Endothelial cell of umbilical vein (primary cell): ENCODE results near the gene SLC1A3. TPM values are rescaled to one million over a fixed set of nuclear protein-coding genes. Genes with fewer than 3 reads are reported as not detected.

Experiments
- BruUV-seq: library from RNA; stranded (reverse); fragments of 400-500 nt; replicated peaks from 2 replicates; lab custom pipeline; 2021; lab: Mats Ljungman, UMichigan
- CTCF ChIA-PET: fragments of 300-600, 350-600 bp; sonication (Branson Sonifier 250); formaldehyde crosslinking; loops from one replicate; lab custom pipeline; 2021; ENCODE audit warnings: antibody characterized with exemption, inconsistent platforms; lab: Charles Lee
- POLR2A ChIA-PET: fragments of 300-600, 350-600 bp; sonication (Branson Sonifier 250); formaldehyde crosslinking; loops from one replicate; lab custom pipeline; 2021; ENCODE audit warnings: antibody characterized with exemption, inconsistent platforms; lab: Charles Lee
- DNase-seq: peaks from one replicate; pipeline ENCODE4 v3.0.0-alpha.2; 2011; ENCODE audit warnings: low read depth, low spot score
- FAIRE-seq: peaks from 2 replicates; lab custom pipeline; 2011; peaks lifted over from hg19 to GRCh38; lab: Jason Lieb, UNC
- H2AFZ ChIP-seq: 2 replicates; pipeline ENCODE4 v1.6.0; 2012; ENCODE audit warnings: low read depth, low read length, control low read depth, inconsistent platforms
- H3K27ac ChIP-seq: 2 replicates; pipeline ENCODE4 v1.5.1; 2011; ENCODE audit warnings: low read depth, mild to moderate bottlenecking, control low read depth, low read length, moderate library complexity; ENCODE audit not compliant: insufficient read depth
- H3K27me3 ChIP-seq, 2 experiments: 2 replicates each; pipeline versions ENCODE4 v1.6.0 to v1.6.1; 2011; ENCODE audit warnings: low read length in 2 of 2, mixed read lengths in 1 of 2; ENCODE audit not compliant: control insufficient read depth in 2 of 2, insufficient read depth in 2 of 2
- H3K36me3 ChIP-seq, 2 experiments: 2 replicates in 1 of 2; 3 replicates in 1 of 2; pipeline ENCODE4 v1.5.1; 2011; ENCODE audit warnings: low read length in 2 of 2, mild to moderate bottlenecking in 1 of 2, moderate library complexity in 1 of 2; ENCODE audit not compliant: control insufficient read depth in 2 of 2, insufficient read depth in 2 of 2; ENCODE audit errors: extremely low read depth in 1 of 2
- H3K4me1 ChIP-seq: 3 replicates; pipeline ENCODE4 v1.5.1; 2011; ENCODE audit warnings: mild to moderate bottlenecking, low read length; ENCODE audit not compliant: control insufficient read depth, insufficient read depth; ENCODE audit errors: extremely low read depth
- H3K4me2 ChIP-seq: 2 replicates; pipeline ENCODE4 v1.6.1; 2011; ENCODE audit warnings: low read length, control low read depth, mixed read lengths; ENCODE audit not compliant: insufficient read depth
- H3K4me3 ChIP-seq, 3 experiments: fragments of 200-600 bp in 1 of 3; sonication (generic), shearing (Covaris generic) in 1 of 3; replicated peaks in 1 of 3; 2 replicates each; pipeline ENCODE4 v1.5.1; 2011 to 2016; ENCODE audit warnings: control low read depth in 3 of 3, low read length in 3 of 3, mild to moderate bottlenecking in 2 of 3, inconsistent platforms in 1 of 3, low read depth in 1 of 3, moderate library complexity in 1 of 3; ENCODE audit not compliant: insufficient read depth in 1 of 3
- H3K79me2 ChIP-seq: 2 replicates; pipeline ENCODE4 v1.6.0; 2012; ENCODE audit warnings: low read length, inconsistent platforms; ENCODE audit not compliant: control insufficient read depth, insufficient read depth
- H3K9ac ChIP-seq: replicated peaks from 2 replicates; pipeline ENCODE3; 2011; ENCODE audit warnings: low read length, control low read depth; ENCODE audit not compliant: insufficient read depth; ENCODE audit errors: extremely low read depth
- H3K9me1 ChIP-seq: replicated peaks from 3 replicates; pipeline ENCODE4 v1.6.0; 2011; ENCODE audit warnings: mild to moderate bottlenecking, low read length; ENCODE audit not compliant: control insufficient read depth, insufficient read depth; ENCODE audit errors: extremely low read depth
- H3K9me3 ChIP-seq: replicated peaks from 2 replicates; pipeline ENCODE4 v1.5.1; 2012; ENCODE audit warnings: low read length, inconsistent platforms; ENCODE audit not compliant: control insufficient read depth, insufficient read depth
- H4K20me1 ChIP-seq: replicated peaks from 2 replicates; pipeline ENCODE3; 2011; ENCODE audit warnings: mild to moderate bottlenecking, low read length; ENCODE audit not compliant: control insufficient read depth, insufficient read depth; ENCODE audit errors: extremely low read depth
- EZH2 ChIP-seq: IDR thresholded peaks from 2 replicates; pipeline ENCODE4 v1.6.1; 2012; ENCODE audit warnings: borderline replicate concordance, low read depth, mild to moderate bottlenecking, moderate library complexity, low read length, inconsistent platforms; ENCODE audit not compliant: severe bottlenecking
- FOS ChIP-seq: IDR thresholded peaks from 2 replicates; pipeline ENCODE4 v1.6.1; 2011; ENCODE audit warnings: mild to moderate bottlenecking, low read length, moderate library complexity, borderline replicate concordance; ENCODE audit not compliant: insufficient read depth
- JUN ChIP-seq: IDR thresholded peaks from 2 replicates; pipeline ENCODE4 v1.6.1; 2011; ENCODE audit warnings: borderline replicate concordance, low read depth; ENCODE audit not compliant: insufficient read length, insufficient read depth
- MYC ChIP-seq: IDR thresholded peaks from one replicate; pipeline ENCODE4 v1.6.1; 2011; ENCODE audit warnings: mild to moderate bottlenecking, low read depth, low read length
- POLR2A ChIP-seq: IDR thresholded peaks from 2 replicates; pipeline ENCODE4 v1.6.1; 2012; ENCODE audit warnings: low read depth, mild to moderate bottlenecking, control low read depth, low read length
- POLR2AphosphoS5 ChIP-seq: IDR thresholded peaks from 2 replicates; pipeline ENCODE4 v1.6.1; 2012; ENCODE audit warnings: low read depth, mild to moderate bottlenecking, control low read depth, low read length, moderate library complexity; ENCODE audit not compliant: insufficient read depth
- dilution Hi-C: fragments of 300-500 bp; cut with MboI; formaldehyde crosslinking; loops from one replicate; pipeline ENCODE4 v1.15.0; 2019; ENCODE audit warnings: low sequenced_read_pairs; ENCODE audit not compliant: extremely low pct_ligation_motif_present
- intact Hi-C: fragments of 100-400 bp; cut with micrococcal nuclease; formaldehyde crosslinking; loops from one replicate; pipeline ENCODE4 v1.10.0; 2022
- polyA plus RNA-seq, 4 experiments: library from polyadenylated mRNA; depleted of rRNA in 3 of 4; stranded (reverse) in 3 of 4; unstranded in 1 of 4; fragments of >200 nt; gene quantifications; 2 replicates each; pipeline versions ENCODE4 v1.2.1 to v1.2.3, GENCODE V29; 2011 to 2012; ENCODE audit warnings: missing spikeins in 1 of 4
- total RNA-seq: library from RNA; stranded (reverse); gene quantifications from 2 replicates; pipeline ENCODE4 v1.2.3, GENCODE V29; 2021
- TF ChIP-seq, protein P1 (sequence below), 2 donors: IDR thresholded peaks; 1 replicate in 1 of 2; 2 replicates in 1 of 2; pipeline ENCODE4 v1.5.1; 2011; ENCODE audit warnings: low read length in 2 of 2, mild to moderate bottlenecking in 2 of 2, moderate library complexity in 2 of 2, control low read depth in 1 of 2, inconsistent platforms in 1 of 2, low read depth in 1 of 2; ENCODE audit not compliant: insufficient read depth in 1 of 2; ENCODE audit errors: extremely low read depth in 1 of 2
- TF ChIP-seq, protein P2 (sequence below): IDR thresholded peaks from 2 replicates; pipeline ENCODE4 v1.6.1; 2011; ENCODE audit not compliant: insufficient read depth, insufficient read length

The SLC1A3 gene
- total and polyA plus RNA-seq, 2 donors (not counting 3 experiments of a cell fraction or from before 2014, with no cell fraction given) = 0.36 TPM; not detected in 1

DNA sequence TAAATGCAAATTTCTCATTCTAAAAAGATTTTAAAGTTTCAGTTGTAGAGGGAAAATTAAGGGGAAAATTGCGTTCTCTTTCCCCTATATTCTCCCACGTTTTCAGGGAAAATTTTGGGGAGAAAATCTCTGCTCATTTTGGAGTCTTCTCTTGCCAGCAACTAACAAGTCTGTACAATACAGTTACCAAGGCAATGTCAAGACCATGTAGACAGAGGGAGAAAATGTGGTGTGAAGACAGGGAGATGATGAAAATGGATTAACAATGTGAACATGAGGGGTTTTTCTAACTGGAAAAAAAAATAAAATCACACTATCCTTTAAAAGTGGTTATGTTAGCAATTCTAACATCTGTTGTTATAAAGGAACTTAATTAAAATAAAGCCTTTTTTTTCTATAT is 22.3 kb downstream of the SLC1A3 start:
- H3K9ac ChIP-seq = no peak overlapping the region
- DNase-seq (no peak), FAIRE-seq (no peak)
- intact Hi-C loops = no loop called here
- no peak for TF ChIP-seq MYC
- no peak for TF ChIP-seq FOS
- no peak for TF ChIP-seq POLR2AphosphoS5
- TF ChIP-seq JUN = no peak
- no peak for TF ChIP-seq POLR2A
- TF ChIP-seq, protein P1, sequence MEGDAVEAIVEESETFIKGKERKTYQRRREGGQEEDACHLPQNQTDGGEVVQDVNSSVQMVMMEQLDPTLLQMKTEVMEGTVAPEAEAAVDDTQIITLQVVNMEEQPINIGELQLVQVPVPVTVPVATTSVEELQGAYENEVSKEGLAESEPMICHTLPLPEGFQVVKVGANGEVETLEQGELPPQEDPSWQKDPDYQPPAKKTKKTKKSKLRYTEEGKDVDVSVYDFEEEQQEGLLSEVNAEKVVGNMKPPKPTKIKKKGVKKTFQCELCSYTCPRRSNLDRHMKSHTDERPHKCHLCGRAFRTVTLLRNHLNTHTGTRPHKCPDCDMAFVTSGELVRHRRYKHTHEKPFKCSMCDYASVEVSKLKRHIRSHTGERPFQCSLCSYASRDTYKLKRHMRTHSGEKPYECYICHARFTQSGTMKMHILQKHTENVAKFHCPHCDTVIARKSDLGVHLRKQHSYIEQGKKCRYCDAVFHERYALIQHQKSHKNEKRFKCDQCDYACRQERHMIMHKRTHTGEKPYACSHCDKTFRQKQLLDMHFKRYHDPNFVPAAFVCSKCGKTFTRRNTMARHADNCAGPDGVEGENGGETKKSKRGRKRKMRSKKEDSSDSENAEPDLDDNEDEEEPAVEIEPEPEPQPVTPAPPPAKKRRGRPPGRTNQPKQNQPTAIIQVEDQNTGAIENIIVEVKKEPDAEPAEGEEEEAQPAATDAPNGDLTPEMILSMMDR (IDR thresholded peaks at IDR 0.05; ENCODE audit: extremely low read depth in 1 of 2, insufficient read depth in 1 of 2, low read depth in 1 of 2, low read length in 2 of 2) = no peak
- TF ChIP-seq, protein P2, sequence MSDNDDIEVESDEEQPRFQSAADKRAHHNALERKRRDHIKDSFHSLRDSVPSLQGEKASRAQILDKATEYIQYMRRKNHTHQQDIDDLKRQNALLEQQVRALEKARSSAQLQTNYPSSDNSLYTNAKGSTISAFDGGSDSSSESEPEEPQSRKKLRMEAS = no peak
- H3K4me2 ChIP-seq = no peak overlapping the region
- no peaks in the 10 kb centered on the region for H3K9me3 ChIP-seq
- no peak overlapping the region for H3K27ac ChIP-seq
- ChIA-PET CTCF (no interaction called here), POLR2A (no interaction called here)
- H3K79me2 ChIP-seq = no peaks in the 10 kb centered on the region
- BruUV-seq = no TSS peak
- H3K27me3 ChIP-seq = peaks cover 1 to 2% of the 10 kb centered on the region in 2 experiments
- dilution Hi-C loops = no loop called here
- H3K4me1 ChIP-seq = no peaks in the 10 kb centered on the region
- no peaks in the 10 kb centered on the region for H3K36me3 ChIP-seq
- no peak overlapping the region for H2AFZ ChIP-seq
- H3K4me3 ChIP-seq = no peak overlapping the region
- H4K20me1 ChIP-seq = no peaks in the 10 kb centered on the region
- no peaks in the 10 kb centered on the region for H3K9me1 ChIP-seq

DNA sequence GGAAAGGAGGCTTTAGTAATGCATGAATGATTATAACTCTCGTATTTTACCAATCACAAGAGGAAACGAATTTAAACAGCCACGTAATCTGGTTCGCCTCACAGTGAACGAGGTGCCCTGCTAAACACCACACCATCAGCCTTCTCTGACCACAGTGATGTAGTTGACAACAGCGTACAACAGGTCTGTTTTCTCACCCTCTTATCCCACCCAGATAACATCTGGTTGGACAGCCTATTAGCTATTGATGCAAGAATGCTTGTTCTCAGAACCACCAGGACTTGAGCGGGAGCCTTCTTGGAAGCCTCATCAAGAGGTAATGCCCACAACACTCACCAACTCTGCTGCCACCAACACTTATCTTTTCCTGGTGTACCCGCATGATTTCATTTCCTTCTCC is 23.3 kb downstream of the SLC1A3 start:
- no peak for TF ChIP-seq EZH2
- Histone ChIP-seq H3K4me2 (no peak overlapping the region), H3K4me3 (no peak overlapping the region), H3K4me1 (no peaks in the 10 kb centered on the region), H3K36me3 (no peaks in the 10 kb centered on the region), H4K20me1 (no peaks in the 10 kb centered on the region), H3K9me1 (no peaks in the 10 kb centered on the region), H2AFZ (no peak overlapping the region), H3K27me3 (peaks cover 1 to 2% of the 10 kb centered on the region in 2 experiments), H3K27ac (no peak overlapping the region), H3K79me2 (no peaks in the 10 kb centered on the region), H3K9ac (no peak overlapping the region), H3K9me3 (no peaks in the 10 kb centered on the region)
- no peak for FAIRE-seq
- intact Hi-C loops (no loop called here), dilution Hi-C loops (no loop called here)
- BruUV-seq = no TSS peak
- POLR2A ChIA-PET = no interaction called here
- CTCF ChIA-PET = no interaction called here
- DNase-seq = no peak
